GM06990 (cell line): ENCODE measurements around the gene HAUS7.

Experiments
- DNase-seq: peaks from one replicate; pipeline ENCODE4 v3.0.0-alpha.2; 2011; ENCODE audit not compliant: insufficient read length; ENCODE audit errors: extremely low read depth
- H3K27me3 ChIP-seq: replicated peaks from 2 replicates; pipeline ENCODE4 v1.6.0; 2011; ENCODE audit warnings: low read length; ENCODE audit not compliant: control insufficient read depth, insufficient read depth
- H3K36me3 ChIP-seq: 2 replicates; pipeline ENCODE4 v1.5.1; 2011; ENCODE audit warnings: low read length; ENCODE audit not compliant: control insufficient read depth, insufficient read depth
- H3K4me3 ChIP-seq: replicated peaks from 2 replicates; pipeline ENCODE4 v1.5.1; 2011; ENCODE audit warnings: low read depth, mild to moderate bottlenecking, control low read depth, low read length
- CTCF ChIP-seq: IDR thresholded peaks from 2 replicates; pipeline ENCODE4 v1.5.1; 2011; ENCODE audit warnings: low read length, control low read depth, mild to moderate bottlenecking, inconsistent platforms; ENCODE audit not compliant: insufficient read depth, poor library complexity, severe bottlenecking

The HAUS7 gene

DNA sequence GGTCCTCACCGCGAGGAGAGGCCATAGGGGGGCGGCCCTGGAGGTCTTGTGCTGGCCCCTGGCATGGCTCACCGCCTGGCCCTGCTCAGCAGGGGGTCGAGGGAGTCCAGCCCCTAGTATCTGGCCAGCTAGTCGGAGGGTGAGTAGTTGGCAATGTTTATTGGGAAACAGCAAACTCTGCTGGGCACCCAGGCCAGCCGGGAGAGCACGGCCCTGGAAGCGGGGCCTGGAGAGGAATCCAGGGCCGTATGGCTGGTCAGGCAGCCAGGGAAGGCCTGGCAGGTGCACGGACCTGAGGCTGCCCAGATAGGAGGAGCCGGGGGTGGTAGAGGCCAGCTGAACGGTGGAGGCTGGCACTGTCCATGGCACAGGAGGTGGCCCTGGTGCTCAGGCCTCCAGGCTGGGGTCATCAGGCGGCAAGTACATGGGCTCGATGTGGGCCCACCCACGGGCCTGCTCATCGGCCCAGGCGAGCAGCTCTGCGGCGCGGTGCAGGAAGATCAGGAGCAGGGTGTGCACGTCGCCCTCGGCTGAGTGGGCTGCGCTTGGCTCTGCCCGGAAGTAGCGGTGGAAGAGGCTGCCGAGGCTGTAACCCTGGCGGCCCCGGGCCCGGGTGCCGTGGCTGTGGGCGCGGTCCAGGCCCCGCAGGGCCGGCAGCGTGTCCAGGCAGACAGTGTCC is 25.9 kb downstream of the HAUS7 start:
- Histone ChIP-seq H3K27me3 (no peaks in the 10 kb centered on the region), H3K4me3 (no peak overlapping the region)
- no peak for DNase-seq

GRCh38 chrX:153443476-153444332 is 26.7 kb downstream of the HAUS7 start:
- TF ChIP-seq CTCF, result no peak
- H3K36me3 ChIP-seq, result no peaks in the 10 kb centered on the region
- no peak for DNase-seq
- no peak overlapping the region for H3K4me3 ChIP-seq
- H3K27me3 ChIP-seq, result no peaks in the 10 kb centered on the region

More for the DNA sequence above, 25.9 kb downstream of the HAUS7 start:
- H3K36me3 ChIP-seq, result no peaks in the 10 kb centered on the region
- TF ChIP-seq CTCF, result no peak

DNA sequence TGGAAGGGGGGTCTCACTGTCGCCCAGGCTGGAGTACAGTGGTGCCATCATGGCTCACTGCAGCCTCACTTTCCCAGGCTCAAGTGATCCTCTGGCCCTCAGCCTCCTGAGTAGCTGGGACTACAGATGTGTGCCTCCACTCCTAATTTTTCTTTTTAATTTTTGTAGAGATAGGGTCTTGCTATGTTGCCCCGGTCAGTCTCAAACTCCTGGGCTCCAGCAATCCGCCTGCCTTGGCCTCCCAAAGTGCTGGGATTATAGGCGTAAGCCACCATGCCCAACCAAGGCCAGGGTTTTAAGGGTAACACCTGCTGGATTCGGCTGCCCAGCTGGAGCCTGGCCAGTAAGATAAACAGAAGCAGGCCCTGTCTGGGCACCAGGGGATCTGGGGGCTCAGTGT is 27.9 kb downstream of the HAUS7 start:
- H3K36me3 ChIP-seq, result no peaks in the 10 kb centered on the region
- no peaks in the 10 kb centered on the region for H3K27me3 ChIP-seq
- TF ChIP-seq CTCF, result no peak
- DNase-seq, result no peak
- H3K4me3 ChIP-seq, result no peak overlapping the region

GRCh38 chrX:153441981-153442380 is 28.4 kb downstream of the HAUS7 start:
- no peak overlapping the region for H3K4me3 ChIP-seq
- no peaks in the 10 kb centered on the region for H3K36me3 ChIP-seq
- H3K27me3 ChIP-seq, result no peaks in the 10 kb centered on the region
- no peak for DNase-seq
- no peak for TF ChIP-seq CTCF

GRCh38 chrX:153441296-153441695 is 29.1 kb downstream of the HAUS7 start:
- DNase-seq, result no peak

More at GRCh38 chrX:153441296-153441695, 29.1 kb downstream of the HAUS7 start:
- Histone ChIP-seq H3K36me3 (no peaks in the 10 kb centered on the region), H3K27me3 (no peaks in the 10 kb centered on the region), H3K4me3 (no peak overlapping the region)
- TF ChIP-seq CTCF, result no peak
